Measurements from ENCODE around the gene SLBP. TPM values are rescaled to one million over a fixed set of nuclear protein-coding genes. Genes with fewer than 3 reads are reported as not detected.

The SLBP gene
- total and polyA plus RNA-seq, 2 of the 8 experiments (the other 6 are each of a cell fraction or from before 2014, with no cell fraction given) = 44.1 to 49.0 TPM

DNA sequence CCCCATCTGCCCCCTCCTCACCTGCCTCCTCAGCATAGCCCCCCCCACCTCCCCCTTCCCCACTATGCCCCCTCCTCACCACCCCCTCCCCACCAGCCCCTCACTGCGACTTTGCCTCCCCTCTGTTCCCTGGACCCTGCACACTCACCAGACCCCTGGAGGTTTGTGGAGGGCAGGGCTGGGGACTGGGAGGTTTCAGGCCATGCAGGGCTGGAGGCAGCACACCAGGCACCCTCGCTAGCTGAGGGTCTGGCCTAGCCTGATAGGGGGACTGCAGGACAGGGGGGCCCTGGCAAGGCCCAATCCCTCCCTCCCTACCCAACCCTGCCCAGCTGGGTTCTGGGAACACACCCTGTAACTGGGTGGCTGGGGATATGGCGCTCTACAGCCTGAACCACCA is 37.3 kb upstream of the SLBP start:
- no peak overlapping the region for H2AFZ ChIP-seq (ENCODE audit: low read length)
- no peak overlapping the region for H3K23ac ChIP-seq (ENCODE audit: insufficient read length)
- CTCF ChIA-PET (ENCODE audit: partially characterized antibody) = interaction anchor here (3.2 to 52.9 kb wide), 3 partner anchors 40 to 161 kb away, joined by 15 to 2507 read pairs (median 34); partner anchors contain the start of gene FGFR3
- peaks cover 0 to 9% (median 6%) of the 10 kb centered on the region in 4 experiments; a peak in 5 of 8 replicates for H3K36me3 ChIP-seq (ENCODE audit: control insufficient read depth in 2 of 4, insufficient read depth in 4 of 4, low read length in 3 of 4)
- peaks cover 2 to 4% of the 10 kb centered on the region in 2 experiments for H4K20me1 ChIP-seq (replicated peaks in 1 of 2; ENCODE audit: control insufficient read depth in 1 of 2, insufficient read depth in 2 of 2, low read length in 2 of 2)
- no peak for TF ChIP-seq PHF8 (conservative IDR thresholded peaks at IDR 0.05; ENCODE audit: low read depth, low read length)
- TF ChIP-seq POLR2AphosphoS5 (IDR thresholded peaks at IDR 0.05; ENCODE audit: low read depth, low read length) = no peak
- TF ChIP-seq, protein P1, sequence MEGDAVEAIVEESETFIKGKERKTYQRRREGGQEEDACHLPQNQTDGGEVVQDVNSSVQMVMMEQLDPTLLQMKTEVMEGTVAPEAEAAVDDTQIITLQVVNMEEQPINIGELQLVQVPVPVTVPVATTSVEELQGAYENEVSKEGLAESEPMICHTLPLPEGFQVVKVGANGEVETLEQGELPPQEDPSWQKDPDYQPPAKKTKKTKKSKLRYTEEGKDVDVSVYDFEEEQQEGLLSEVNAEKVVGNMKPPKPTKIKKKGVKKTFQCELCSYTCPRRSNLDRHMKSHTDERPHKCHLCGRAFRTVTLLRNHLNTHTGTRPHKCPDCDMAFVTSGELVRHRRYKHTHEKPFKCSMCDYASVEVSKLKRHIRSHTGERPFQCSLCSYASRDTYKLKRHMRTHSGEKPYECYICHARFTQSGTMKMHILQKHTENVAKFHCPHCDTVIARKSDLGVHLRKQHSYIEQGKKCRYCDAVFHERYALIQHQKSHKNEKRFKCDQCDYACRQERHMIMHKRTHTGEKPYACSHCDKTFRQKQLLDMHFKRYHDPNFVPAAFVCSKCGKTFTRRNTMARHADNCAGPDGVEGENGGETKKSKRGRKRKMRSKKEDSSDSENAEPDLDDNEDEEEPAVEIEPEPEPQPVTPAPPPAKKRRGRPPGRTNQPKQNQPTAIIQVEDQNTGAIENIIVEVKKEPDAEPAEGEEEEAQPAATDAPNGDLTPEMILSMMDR (IDR thresholded peaks at IDR 0.05; ENCODE audit: control extremely low read depth in 1 of 3, insufficient read depth in 1 of 3, low read depth in 1 of 3, low read length in 3 of 3) = no peak
- TF ChIP-seq SP2 (IDR thresholded peaks at IDR 0.05; ENCODE audit: low read length) = no peak
- no peak for TF ChIP-seq SRF (IDR thresholded peaks at IDR 0.05; ENCODE audit: low read depth, low read length)
- TF ChIP-seq EGR1 (IDR thresholded peaks at IDR 0.05; ENCODE audit: borderline replicate concordance, low read depth, low read length) = no peak
- no peak overlapping the region for H3K56ac ChIP-seq (replicated peaks; ENCODE audit: insufficient read length, low read depth, low read length)
- no peak overlapping the region; the same call in 1 of the 2 replicates for H3K18ac ChIP-seq (ENCODE audit: extremely low read depth, low read length)
- no peak overlapping the region for H3K4me3 ChIP-seq (ENCODE audit: extremely low read depth in 1 of 4, insufficient read depth in 2 of 4, low read depth in 3 of 4, low read length in 4 of 4)
- no peak overlapping the region for H2BK12ac ChIP-seq (ENCODE audit: low read depth, low read length)
- no peak overlapping the region for H2BK5ac ChIP-seq (ENCODE audit: low read depth, low read length)
- 100% methylated on average over 1 of the region's 3 CpGs; no CpG with 5 or more reads in 1 of the 2 experiments for WGBS, 2 experiments (ENCODE audit: extremely low coverage in 1 of 2, insufficient coverage in 1 of 2, insufficient read length in 1 of 2, insufficient replicate concordance in 2 of 2, low coverage in 1 of 2, low lambda C conversion rate in 2 of 2, missing lambda C conversion rate in 1 of 2)
- DNase-seq (ENCODE audit: low read depth in 1 of 2, low spot score in 2 of 2) (no peak), FAIRE-seq (no peak)
- no peak overlapping the region for H2AK5ac ChIP-seq (ENCODE audit: low read depth, low read length)
- H3K14ac ChIP-seq (ENCODE audit: insufficient read length) = no peak overlapping the region
- H4K8ac ChIP-seq (ENCODE audit: extremely low read depth, insufficient read depth, low read length) = no peak overlapping the region; the same call in 1 of the 2 replicates
- no peak overlapping the region; a peak in 1 of 4 replicates for H3K4me2 ChIP-seq (ENCODE audit: insufficient read depth in 1 of 2, low read depth in 2 of 2, low read length in 2 of 2)
- POLR2A ChIA-PET (ENCODE audit: partially characterized antibody) = interaction anchor here (1.4 to 2.8 kb wide), 2 partner anchors 9 to 56 kb away, joined by 3 to 15 read pairs; no protein-coding TSS in a partner anchor
- H3K79me2 ChIP-seq (ENCODE audit: control insufficient read depth in 1 of 2, insufficient read depth in 2 of 2, low read length in 2 of 2) = no peaks in the 10 kb centered on the region
- no peak overlapping the region for H2BK15ac ChIP-seq (ENCODE audit: low read length)
- H3K23me2 ChIP-seq (ENCODE audit: low read depth, low read length) = no peaks in the 10 kb centered on the region
- no peak overlapping the region for H3K4ac ChIP-seq (replicated peaks; ENCODE audit: insufficient read length, low read depth, low read length)
- no peak overlapping the region for H3K9ac ChIP-seq (replicated peaks in 1 of 4; ENCODE audit: extremely low read depth in 1 of 4, low read depth in 3 of 4, low read length in 3 of 4)
- peaks cover 0 to 4% (median 0%) of the 10 kb centered on the region in 4 experiments; a peak in 2 of 7 replicates for H3K27me3 ChIP-seq (replicated peaks in 1 of 4; ENCODE audit: control insufficient read depth in 3 of 4, extremely low read depth in 1 of 4, insufficient read depth in 3 of 4, low read length in 3 of 4)
- peaks cover 0 to 15% (median 11%) of the 10 kb centered on the region in 4 experiments; a peak in 6 of 7 replicates for H3K4me1 ChIP-seq (replicated peaks in 1 of 4; ENCODE audit: control insufficient read depth in 3 of 4, insufficient read depth in 4 of 4, low read length in 3 of 4)
- no peak overlapping the region for H4K91ac ChIP-seq (replicated peaks; ENCODE audit: insufficient read length, low read length)
- H3K9me3 ChIP-seq (ENCODE audit: insufficient read depth in 2 of 2, low read depth in 1 of 2, low read length in 1 of 2) = no peaks in the 10 kb centered on the region
- no peak overlapping the region for H2BK120ac ChIP-seq (replicated peaks; ENCODE audit: low read depth, low read length)
- no peak overlapping the region for H2BK20ac ChIP-seq (ENCODE audit: low read length)
- H3K79me1 ChIP-seq (ENCODE audit: low read depth, low read length) = no peaks in the 10 kb centered on the region
- H4K5ac ChIP-seq (ENCODE audit: insufficient read length, low read depth, low read length) = no peak overlapping the region
- no peak overlapping the region for H3K27ac ChIP-seq (ENCODE audit: low read depth, low read length)

Data from H1 (cell line).